GM19468 (cell line): ENCODE results near the gene PNLDC1.

ENCODE experiments used
- ATAC-seq: cut with Tn5 transposase; IDR thresholded peaks from one replicate; pipeline ENCODE4 v1.9.1; 2021; ENCODE audit warnings: mild to moderate bottlenecking, moderate library complexity, moderate number of reproducible peaks; ENCODE audit not compliant: unreplicated experiment; ENCODE audit errors: extremely low read depth

PNLDC1 gene

GRCh38 chr6:159800141-159800865 lies at the start of gene PNLDC1:
TSS of gene PNLDC1 (plus strand) at chr6:159800276. CDS start at chr6:159800308, 32 bp downstream.
- ATAC-seq: no peak

GRCh38 chr6:159751448-159751847 lies 48.6 kb upstream of the PNLDC1 start:
- no peak for ATAC-seq

GRCh38 chr6:159753081-159753872 lies 46.8 kb upstream of the PNLDC1 start:
- ATAC-seq: no peak

GRCh38 chr6:159754401-159754800 lies 45.7 kb upstream of the PNLDC1 start:
- ATAC-seq: no peak

GRCh38 chr6:159754959-159755914 lies 44.8 kb upstream of the PNLDC1 start:
- ATAC-seq: no peak

GRCh38 chr6:159756508-159756907 lies 43.6 kb upstream of the PNLDC1 start:
- no peak for ATAC-seq

GRCh38 chr6:159758031-159759001 lies 41.8 kb upstream of the PNLDC1 start:
- ATAC-seq: no peak

- ATAC-seq: no peak
Measured at GRCh38 chr6:159759645-159760044, 40.4 kb upstream of the PNLDC1 start.

- ATAC-seq: no peak
Measured at GRCh38 chr6:159760602-159761057, 39.4 kb upstream of the PNLDC1 start.

- no peak for ATAC-seq
Measured at GRCh38 chr6:159761129-159761872, 38.8 kb upstream of the PNLDC1 start.

GRCh38 chr6:159761873-159762680 lies 38.0 kb upstream of the PNLDC1 start, which contains the start of gene ACAT2:
TSS of gene ACAT2 (plus strand) at chr6:159762045. CDS start at chr6:159762088, 43 bp downstream.
- ATAC-seq: peak; percentile 93

GRCh38 chr6:159762681-159763293 lies 37.3 kb upstream of the PNLDC1 start:
- no peak for ATAC-seq

GRCh38 chr6:159766906-159767305 lies 33.2 kb upstream of the PNLDC1 start:
- ATAC-seq: no peak

- ATAC-seq: no peak
Measured at GRCh38 chr6:159769470-159769869, 30.6 kb upstream of the PNLDC1 start.

GRCh38 chr6:159772196-159772595 lies 27.9 kb upstream of the PNLDC1 start:
- no peak for ATAC-seq

- no peak for ATAC-seq
Measured at GRCh38 chr6:159777240-159777904, 22.7 kb upstream of the PNLDC1 start.

- no peak for ATAC-seq
Measured at GRCh38 chr6:159778131-159778530, 21.9 kb upstream of the PNLDC1 start.
